Small intestine (tissue), 7 donors: ENCODE results near the gene RAB7A. TPM values are rescaled to one million over a fixed set of nuclear protein-coding genes. Genes with fewer than 3 reads are reported as not detected.
"Not testable (repeated sequence)": the region's sequence is repeated elsewhere in the genome, so short reads cannot be mapped to it uniquely, and the experiment has no call there.

ENCODE experiments used
- DNase-seq, 2 donors: peaks; one replicate each; pipeline versions ENCODE4 v3.0.0 to v3.0.0-alpha.2; 2013
- FAIRE-seq: peaks from 2 replicates; lab custom pipeline; 2012; peaks lifted over from hg19 to GRCh38; lab: Jason Lieb, UNC
- H3K27ac ChIP-seq, 3 donors: one replicate each; pipeline ENCODE4 v1.5.1; 2013; ENCODE audit warnings: low read length in 2 of 3, mild to moderate bottlenecking in 2 of 3, control low read depth in 1 of 3, inconsistent platforms in 1 of 3, low read depth in 1 of 3, moderate library complexity in 1 of 3
- H3K27me3 ChIP-seq, 3 donors: one replicate each; pipeline ENCODE4 v1.6.1; 2013; ENCODE audit warnings: low read length in 3 of 3, inconsistent platforms in 1 of 3; ENCODE audit not compliant: control insufficient read depth in 3 of 3, insufficient read depth in 3 of 3
- H3K36me3 ChIP-seq, 3 donors: one replicate each; pipeline ENCODE4 v1.6.1; 2013; ENCODE audit warnings: low read length in 3 of 3, inconsistent platforms in 1 of 3, low read depth in 1 of 3, mild to moderate bottlenecking in 1 of 3, moderate library complexity in 1 of 3; ENCODE audit not compliant: control insufficient read depth in 3 of 3, insufficient read depth in 2 of 3
- H3K4me1 ChIP-seq, 3 donors: one replicate each; pipeline ENCODE4 v1.6.1; 2013; ENCODE audit warnings: low read length in 2 of 3, inconsistent platforms in 1 of 3, low read depth in 1 of 3, mild to moderate bottlenecking in 1 of 3, moderate library complexity in 1 of 3; ENCODE audit not compliant: control insufficient read depth in 3 of 3, insufficient read depth in 2 of 3
- H3K4me3 ChIP-seq, 3 donors: one replicate each; pipeline ENCODE4 v1.5.1; 2013; ENCODE audit warnings: low read length in 3 of 3, control low read depth in 1 of 3, inconsistent platforms in 1 of 3, low read depth in 1 of 3, mild to moderate bottlenecking in 1 of 3, moderate library complexity in 1 of 3
- H3K9me3 ChIP-seq, 2 donors: one replicate each; pipeline ENCODE4 v1.6.1; 2013; ENCODE audit warnings: low read depth in 1 of 2, low read length in 1 of 2; ENCODE audit not compliant: control insufficient read depth in 2 of 2, insufficient read depth in 1 of 2
- WGBS, 3 donors: extraction: QIAGEN DNeasy Blood & Tissue Kit; methylation state at CpG; one replicate each; pipeline ENCODE4 v1.1.7; 2013; 5-methylcytosine and 5-hydroxymethylcytosine counted together
- polyA plus RNA-seq, 4 donors: library from polyadenylated mRNA; stranded (reverse) in 3 of 4; unstranded in 1 of 4; fragments of 200-250 nt in 3 of 4; fragments of 120-200 nt in 1 of 4; gene quantifications; one replicate each; pipeline versions ENCODE4 v1.2.1 to v1.2.3, GENCODE V29; 2013
- donor health status: healthy with polysubstance abuse.
- donor health status: control.
- donor health status: control.
- donor health status: Bipolar disorder and iron deficiency.
- donor health status: healthy.

The RAB7A gene
- polyA plus RNA-seq, 4 donors: 141 to 212 (median 165) TPM

GRCh38 chr3:128748557-128748956, 22.6 kb downstream of the RAB7A start:
- Histone ChIP-seq H3K4me3 (no peak overlapping the region), H3K9me3 (peaks cover 0 to 37% of the 10 kb centered on the region in 2 donors), H3K4me1 (peaks cover 0 to 4% (median 0%) of the 10 kb centered on the region in 3 donors), H3K36me3 (peaks cover 0 to 31% (median 0%) of the 10 kb centered on the region in 3 donors), H3K27ac (no peak overlapping the region), H3K27me3 (no peaks in the 10 kb centered on the region)
- DNase-seq (no peak), FAIRE-seq (no peak)
- 75 to 86% (median 86%) methylated on average over 4 of the region's 4 CpGs for WGBS, 3 donors

GRCh38 chr3:128749035-128749434, 23.1 kb downstream of the RAB7A start:
- DNase-seq (no peak), FAIRE-seq (no peak)
- Histone ChIP-seq H3K27me3 (no peaks in the 10 kb centered on the region), H3K36me3 (peaks cover 0 to 26% (median 0%) of the 10 kb centered on the region in 3 donors), H3K4me3 (no peak overlapping the region), H3K9me3 (peaks cover 0 to 33% of the 10 kb centered on the region in 2 donors), H3K27ac (no peak overlapping the region), H3K4me1 (peaks cover 0 to 4% (median 0%) of the 10 kb centered on the region in 3 donors)

GRCh38 chr3:128749561-128749960, 23.6 kb downstream of the RAB7A start:
- H3K27ac ChIP-seq, H3K4me3 ChIP-seq, FAIRE-seq, H3K4me1 ChIP-seq, DNase-seq, H3K27me3 ChIP-seq: not testable (repeated sequence)
- H3K36me3 ChIP-seq: peaks cover 0 to 23% (median 0%) of the 10 kb centered on the region in 3 donors
- H3K9me3 ChIP-seq: peaks cover 0 to 29% of the 10 kb centered on the region in 2 donors
- WGBS, 3 donors: 86 to 98% (median 92%) methylated on average over 5 of the region's 5 CpGs

- 67 to 74% (median 73%) methylated on average over 1 of the region's 1 CpG for WGBS, 3 donors
- Histone ChIP-seq H3K27me3 (no peaks in the 10 kb centered on the region), H3K27ac (no peak overlapping the region), H3K4me1 (no peaks in the 10 kb centered on the region), H3K9me3 (peaks cover 0 to 30% of the 10 kb centered on the region in 2 donors), H3K36me3 (peaks cover 0 to 13% (median 0%) of the 10 kb centered on the region in 3 donors), H3K4me3 (no peak overlapping the region)
- DNase-seq (no peak), FAIRE-seq (no peak)
Observed at GRCh38 chr3:128753715-128754114, 27.7 kb downstream of the RAB7A start.

- Histone ChIP-seq H3K27me3 (no peaks in the 10 kb centered on the region), H3K27ac (peak overlapping the region in 1 of 3 donors; percentile 60), H3K9me3 (peaks cover 0 to 8% of the 10 kb centered on the region in 2 donors), H3K36me3 (peaks cover 0 to 11% (median 4%) of the 10 kb centered on the region in 3 donors), H3K4me1 (peaks cover 4 to 14% (median 4%) of the 10 kb centered on the region in 3 donors), H3K4me3 (no peak overlapping the region)
- no peak for FAIRE-seq
- WGBS, 3 donors: 19 to 69% (median 42%) methylated on average over 5 of the region's 5 CpGs
- peak; percentile 66 to 75 for DNase-seq
Observed at GRCh38 chr3:128760042-128760441, 34.1 kb downstream of the RAB7A start.

GRCh38 chr3:128760881-128761280, 34.9 kb downstream of the RAB7A start:
- 76 to 86% (median 86%) methylated on average over 3 of the region's 3 CpGs for WGBS, 3 donors
- H3K27ac ChIP-seq: peak overlapping the region in 1 of 3 donors; percentile 30

GRCh38 chr3:128761392-128761791, 35.4 kb downstream of the RAB7A start:
- no peak for FAIRE-seq
- Histone ChIP-seq H3K36me3 (peaks cover 0 to 12% (median 4%) of the 10 kb centered on the region in 3 donors), H3K27me3 (no peaks in the 10 kb centered on the region), H3K9me3 (peaks cover 0 to 4% of the 10 kb centered on the region in 2 donors), H3K27ac (peak overlapping the region in 1 of 3 donors; percentile 19), H3K4me3 (no peak overlapping the region), H3K4me1 (peaks cover 4 to 14% (median 4%) of the 10 kb centered on the region in 3 donors)
- DNase-seq: no peak

More at GRCh38 chr3:128760881-128761280, 34.9 kb downstream of the RAB7A start:
- H3K4me3 ChIP-seq: no peak overlapping the region
- DNase-seq (no peak), FAIRE-seq (no peak)
- H3K9me3 ChIP-seq: peaks cover 0 to 7% of the 10 kb centered on the region in 2 donors
- H3K4me1 ChIP-seq: peaks cover 4 to 14% (median 4%) of the 10 kb centered on the region in 3 donors
- H3K36me3 ChIP-seq: peaks cover 0 to 12% (median 4%) of the 10 kb centered on the region in 3 donors
- no peaks in the 10 kb centered on the region for H3K27me3 ChIP-seq

- H3K36me3 ChIP-seq: peaks cover 0 to 13% (median 4%) of the 10 kb centered on the region in 3 donors
- 74 to 93% (median 79%) methylated on average over 5 of the region's 5 CpGs for WGBS, 3 donors
- peaks cover 4 to 13% (median 11%) of the 10 kb centered on the region in 3 donors for H3K4me1 ChIP-seq
- FAIRE-seq (no peak), DNase-seq (no peak)
- H3K9me3 ChIP-seq: no peaks in the 10 kb centered on the region
- H3K27me3 ChIP-seq: no peaks in the 10 kb centered on the region
- no peak overlapping the region for H3K4me3 ChIP-seq
- no peak overlapping the region for H3K27ac ChIP-seq
Observed at GRCh38 chr3:128763967-128764366, 38.0 kb downstream of the RAB7A start.

GRCh38 chr3:128764863-128765262, 38.9 kb downstream of the RAB7A start:
- Histone ChIP-seq H3K4me3 (no peak overlapping the region), H3K9me3 (no peaks in the 10 kb centered on the region), H3K27ac (no peak overlapping the region), H3K27me3 (no peaks in the 10 kb centered on the region), H3K36me3 (peaks cover 0 to 13% (median 4%) of the 10 kb centered on the region in 3 donors), H3K4me1 (peaks cover 4 to 7% (median 5%) of the 10 kb centered on the region in 3 donors)
- no peak for FAIRE-seq
- no peak for DNase-seq
- WGBS, 3 donors: 91 to 98% (median 97%) methylated on average over 22 to 30 of the region's 30 CpGs
